ENCODE results near the gene CA12.

The CA12 gene

GRCh38 chr15:63401714-63402497 lies 20.3 kb upstream of the CA12 start:
- no peak for DNase-seq

GRCh38 chr15:63401078-63401477 lies 19.4 kb upstream of the CA12 start:
- DNase-seq: no peak

- DNase-seq: no peak
Observed at GRCh38 chr15:63398456-63398855, 16.8 kb upstream of the CA12 start.

- DNase-seq: no peak
Observed at GRCh38 chr15:63396152-63396928, 14.7 kb upstream of the CA12 start.

- DNase-seq: no peak
Observed at GRCh38 chr15:63395730-63396151, 14.1 kb upstream of the CA12 start.

GRCh38 chr15:63392361-63393009 lies 10.8 kb upstream of the CA12 start:
- DNase-seq: peak; percentile 34

GRCh38 chr15:63391669-63392360 lies 10.2 kb upstream of the CA12 start:
- no peak for DNase-seq

GRCh38 chr15:63390689-63391088 lies 9.0 kb upstream of the CA12 start:
- no peak for DNase-seq

GRCh38 chr15:63389902-63390670 lies 8.4 kb upstream of the CA12 start:
- DNase-seq: no peak

GRCh38 chr15:63388511-63388910 lies 6.9 kb upstream of the CA12 start:
- no peak for DNase-seq

GRCh38 chr15:63387748-63388493 lies 6.3 kb upstream of the CA12 start:
- DNase-seq: no peak

- DNase-seq: no peak
Observed at GRCh38 chr15:63385911-63386531, 4.4 kb upstream of the CA12 start.

GRCh38 chr15:63384906-63385305 lies 3.3 kb upstream of the CA12 start:
- no peak for DNase-seq

GRCh38 chr15:63382966-63383710 lies 1.5 kb upstream of the CA12 start:
- no peak for DNase-seq

GRCh38 chr15:63380808-63381282 lies 801 bp downstream of the CA12 start:
- DNase-seq: no peak

- DNase-seq: no peak
Observed at GRCh38 chr15:63380151-63380807, 1.4 kb downstream of the CA12 start.

GRCh38 chr15:63379492-63380150 lies 2.0 kb downstream of the CA12 start:
- no peak for DNase-seq

- DNase-seq: no peak
Observed at GRCh38 chr15:63378946-63379345, 2.7 kb downstream of the CA12 start.

All from inflammatory macrophage treated with lipopolysaccharide for 4 hours (primary cell).